Cerebellar nuclear complex (tissue), 1 donor: ENCODE results near the gene SCP2.
"Not testable (repeated sequence)": the region's sequence is repeated elsewhere in the genome, so short reads cannot be mapped to it uniquely, and the experiment has no call there.

Experiments
- DNase-seq, 2 experiments: peaks; one replicate each; lab custom pipeline; 2025; lab: John Stamatoyannopoulos, UW

Gene SCP2

DNA sequence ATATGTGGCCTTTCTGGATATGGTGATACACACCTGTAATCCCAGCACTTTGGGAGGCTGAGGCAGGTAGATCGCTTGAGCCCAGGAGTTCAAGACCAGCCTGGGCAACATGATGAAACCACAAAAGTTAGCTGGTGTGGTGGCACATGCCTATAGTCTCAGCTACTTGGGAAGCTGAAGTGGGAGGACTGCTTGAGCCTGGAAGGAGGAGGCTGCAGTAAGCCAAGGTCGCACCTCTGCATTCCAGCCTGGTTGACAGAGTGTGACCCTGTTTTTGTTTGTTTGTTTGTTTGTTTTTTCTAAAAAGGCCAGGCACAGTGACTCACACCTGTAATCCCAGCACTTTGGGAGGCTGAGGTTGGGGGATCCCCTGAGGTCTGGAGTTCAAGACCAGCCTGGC is 42.2 kb downstream of the SCP2 start:
- not testable (repeated sequence) for DNase-seq

DNA sequence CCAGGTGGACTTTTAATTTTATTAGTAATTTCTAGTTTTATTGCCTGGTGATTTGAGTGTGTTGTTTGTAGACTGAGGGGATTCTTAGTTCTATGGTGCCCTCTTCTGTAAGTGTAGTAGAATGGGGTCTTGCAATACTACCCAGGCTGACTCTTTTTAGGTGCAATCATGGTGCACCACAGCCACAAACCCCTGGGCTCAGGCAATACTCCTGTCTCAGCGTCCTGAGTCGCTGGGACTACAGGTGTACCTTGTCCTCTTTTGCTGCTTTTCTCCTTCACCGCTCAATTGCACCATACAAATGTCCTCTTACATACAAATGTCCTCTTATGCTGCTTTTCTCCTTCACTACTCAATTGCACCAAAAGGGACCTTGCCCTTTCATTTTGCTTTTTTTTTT is 43.1 kb downstream of the SCP2 start:
- DNase-seq: no peak

DNA sequence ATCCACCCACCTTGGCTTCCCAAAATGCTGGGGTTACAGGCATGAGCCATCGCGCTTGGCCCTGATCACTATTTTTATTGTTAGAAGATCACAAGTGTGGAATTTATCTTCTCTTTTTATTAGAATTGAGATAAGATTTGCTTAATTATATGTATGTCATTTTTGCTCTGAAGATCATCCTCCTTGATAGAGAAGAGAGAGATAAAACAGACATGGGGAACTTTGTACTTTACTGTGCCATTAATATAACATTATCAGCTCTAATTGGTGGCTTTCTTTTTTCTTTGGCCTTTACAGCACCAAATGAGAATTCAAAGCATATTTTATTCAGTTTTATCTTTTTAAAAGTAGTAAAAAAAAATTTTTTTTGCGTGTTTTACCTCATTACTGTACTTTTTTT is 46.8 kb downstream of the SCP2 start:
- DNase-seq: no peak

DNA sequence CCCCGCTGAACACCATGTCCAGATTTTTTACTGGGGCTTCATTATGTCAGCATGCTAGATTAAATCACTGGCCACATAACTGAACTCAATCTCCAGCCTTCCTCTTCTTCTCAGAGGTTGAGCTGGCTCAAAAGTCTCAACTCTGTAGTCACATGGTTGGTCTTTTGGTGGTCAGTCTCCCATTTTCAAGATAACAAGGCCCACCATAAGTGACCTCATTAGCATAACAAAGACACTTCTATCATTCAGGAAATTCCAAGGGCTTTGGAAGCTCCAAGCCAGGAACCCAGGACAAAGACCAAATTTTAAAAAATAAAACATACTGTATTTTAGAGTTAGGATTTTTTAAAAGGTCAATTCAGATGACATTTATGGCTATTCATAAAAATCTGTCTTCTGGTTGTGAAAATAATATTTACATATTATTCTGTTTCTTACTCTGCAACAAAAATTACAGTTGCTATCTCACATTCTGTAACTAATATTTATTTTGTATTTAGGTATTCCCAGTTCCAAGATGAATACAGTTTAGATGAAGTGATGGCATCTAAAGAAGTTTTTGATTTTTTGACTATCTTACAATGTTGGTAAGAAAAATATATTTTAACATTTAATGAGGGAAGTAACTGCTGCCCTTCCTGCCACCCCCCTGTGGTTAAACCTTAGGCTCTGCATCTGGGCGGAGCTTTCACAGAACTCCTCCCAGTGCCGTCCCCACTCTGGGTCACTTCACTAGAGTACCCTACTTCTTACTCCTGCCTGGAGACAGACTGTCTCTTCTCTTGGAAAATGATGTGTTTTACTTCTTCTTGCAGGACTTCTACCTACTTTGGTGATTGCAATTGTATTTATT is 49.3 kb downstream of the SCP2 start:
- DNase-seq: no peak

DNA sequence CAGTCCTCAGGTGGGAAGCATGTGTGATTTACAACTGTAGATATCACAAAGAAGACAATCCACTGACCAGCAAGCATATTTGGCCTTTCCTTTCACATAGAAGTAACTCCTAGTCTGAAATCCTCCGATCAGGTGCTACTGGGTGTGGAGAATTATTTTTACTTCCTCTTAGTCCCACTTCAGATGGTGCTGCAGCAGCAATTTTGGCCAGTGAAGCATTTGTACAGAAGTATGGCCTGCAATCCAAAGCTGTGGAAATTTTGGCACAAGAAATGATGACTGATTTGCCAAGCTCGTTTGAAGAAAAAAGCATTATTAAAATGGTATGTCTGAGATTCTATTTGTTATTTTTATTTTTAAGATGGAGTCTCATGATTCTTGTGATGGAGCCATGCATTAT is 51.0 kb downstream of the SCP2 start:
- no peak for DNase-seq

DNA sequence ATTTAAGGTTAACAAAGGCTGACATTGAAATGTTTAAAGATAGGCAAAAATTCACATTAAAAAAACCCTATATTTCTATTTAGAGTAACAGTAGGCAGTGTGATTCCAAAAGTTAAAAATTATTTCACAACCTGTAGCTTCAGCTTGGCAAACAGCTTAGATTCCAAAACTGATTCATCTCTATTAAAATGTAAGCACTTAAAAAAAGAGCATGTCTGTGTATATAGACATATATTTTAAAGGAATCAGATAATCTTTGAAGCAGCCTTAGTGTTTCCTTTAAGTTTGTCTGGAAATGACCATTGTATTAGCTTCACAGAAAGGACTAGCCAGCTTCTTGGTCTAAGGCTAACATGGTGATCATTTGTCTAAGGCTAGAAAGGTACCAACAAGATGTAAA is 65.7 kb downstream of the SCP2 start:
- DNase-seq: not testable (repeated sequence)

DNA sequence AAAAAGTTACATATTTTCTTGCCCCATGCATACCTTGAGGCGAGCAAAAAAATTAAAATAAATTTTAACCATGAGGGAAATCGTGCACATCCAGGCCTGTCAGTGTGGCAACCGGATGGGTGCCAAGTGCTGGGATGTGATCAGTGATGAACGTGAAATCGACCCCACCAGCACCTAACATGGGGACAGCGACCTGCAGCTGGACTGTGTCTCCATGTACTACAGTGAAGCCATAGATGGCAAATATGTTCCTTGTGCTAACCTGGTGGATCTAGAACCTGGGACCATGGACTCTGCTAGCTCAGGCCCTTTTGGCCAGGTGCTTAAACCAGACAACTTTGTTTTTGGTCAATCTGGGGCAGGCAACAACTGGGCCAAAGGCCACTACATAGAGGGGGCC is 67.6 kb downstream of the SCP2 start:
- DNase-seq: no peak

DNA sequence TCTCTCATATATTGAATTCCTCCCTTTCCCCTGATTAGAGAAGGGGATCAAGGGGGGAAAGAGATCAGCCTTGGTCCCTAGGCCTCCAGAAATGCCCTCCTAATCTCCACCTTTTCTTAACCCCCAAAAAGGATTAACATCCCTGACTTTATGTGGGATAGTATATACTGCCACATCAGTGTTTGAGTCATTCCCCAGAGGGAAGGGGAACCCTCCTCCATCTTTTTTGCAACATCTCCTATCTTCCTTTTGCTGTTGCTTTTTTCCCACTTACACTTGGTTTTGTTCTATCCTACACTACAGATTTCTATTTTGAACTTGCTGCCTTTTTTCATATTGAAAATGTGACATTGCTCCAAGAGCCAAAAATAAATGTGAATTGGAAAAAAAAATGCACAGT is 69.6 kb downstream of the SCP2 start:
- DNase-seq: no peak

DNA sequence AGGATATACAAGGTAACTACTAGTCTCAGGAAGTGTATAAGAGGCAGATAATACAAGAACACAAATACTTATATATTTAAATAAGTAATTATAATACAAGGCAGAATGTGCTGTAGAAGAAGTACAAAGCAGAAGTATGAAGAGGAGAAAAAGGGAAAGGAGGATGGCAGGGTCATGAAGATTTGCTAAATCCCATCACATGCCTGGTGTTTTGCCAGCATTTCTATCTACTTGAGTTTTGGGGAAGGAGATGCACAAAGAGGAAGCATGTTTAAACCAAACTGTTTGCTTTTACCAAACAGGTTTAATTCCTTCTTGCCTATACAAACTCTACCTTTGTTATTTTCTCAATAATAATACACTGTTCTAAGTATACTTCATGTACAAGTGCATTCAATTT is 74.1 kb downstream of the SCP2 start:
- no peak for DNase-seq

DNA sequence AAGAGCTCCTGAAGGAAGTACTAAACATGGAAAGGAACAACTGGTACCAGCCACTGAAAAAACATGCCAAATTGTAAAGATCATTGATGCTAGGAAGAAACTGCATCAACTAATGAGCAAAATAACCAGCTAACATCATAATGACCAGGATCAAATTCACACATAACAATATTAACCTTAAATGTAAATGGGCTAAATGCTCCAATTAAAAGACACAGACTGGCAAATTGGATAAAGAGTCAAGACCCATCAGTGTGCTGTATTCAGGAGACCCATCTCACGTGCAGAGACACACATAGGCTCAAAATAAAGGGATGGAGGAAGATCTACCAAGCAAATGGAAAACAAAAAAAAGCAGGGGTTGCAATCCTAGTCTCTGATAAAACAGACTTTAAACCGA is 79.5 kb downstream of the SCP2 start:
- DNase-seq: not testable (repeated sequence)

DNA sequence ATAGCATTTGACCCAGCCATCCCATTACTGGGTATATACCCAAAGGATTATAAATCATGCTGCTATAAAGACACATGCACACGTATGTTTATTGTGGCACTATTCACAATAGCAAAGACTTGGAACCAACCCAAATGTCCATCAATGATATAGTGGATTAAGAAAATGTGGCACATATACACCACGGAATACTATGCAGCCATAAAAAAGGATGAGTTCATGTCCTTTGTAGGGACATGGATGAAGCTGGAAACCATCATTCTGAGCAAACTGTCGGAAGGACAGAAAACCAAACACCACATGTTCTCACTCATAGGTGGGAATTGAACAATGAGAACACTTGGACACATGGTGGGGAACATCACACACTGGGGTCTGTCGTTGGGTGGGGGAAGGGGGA is 83.2 kb downstream of the SCP2 start:
- not testable (repeated sequence) for DNase-seq

DNA sequence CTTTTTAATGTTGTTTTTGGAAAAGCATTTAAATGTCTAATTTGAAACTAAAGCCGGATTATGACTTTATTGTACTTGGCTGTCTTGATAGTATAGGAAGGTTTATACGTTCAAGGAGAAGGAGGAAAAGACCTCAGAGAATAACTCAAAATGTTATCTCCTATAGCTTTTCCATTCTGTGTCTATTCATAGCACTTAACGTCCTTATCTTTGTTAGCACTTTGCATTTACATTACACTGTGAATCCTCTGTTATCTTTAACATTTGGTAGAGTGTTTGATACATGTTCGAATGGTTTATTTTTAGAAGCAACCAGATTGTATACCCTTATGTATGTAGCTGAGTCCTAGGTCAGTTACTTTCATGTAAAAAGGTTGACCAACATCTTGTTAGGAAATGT is 84.1 kb downstream of the SCP2 start:
- DNase-seq: no peak

DNA sequence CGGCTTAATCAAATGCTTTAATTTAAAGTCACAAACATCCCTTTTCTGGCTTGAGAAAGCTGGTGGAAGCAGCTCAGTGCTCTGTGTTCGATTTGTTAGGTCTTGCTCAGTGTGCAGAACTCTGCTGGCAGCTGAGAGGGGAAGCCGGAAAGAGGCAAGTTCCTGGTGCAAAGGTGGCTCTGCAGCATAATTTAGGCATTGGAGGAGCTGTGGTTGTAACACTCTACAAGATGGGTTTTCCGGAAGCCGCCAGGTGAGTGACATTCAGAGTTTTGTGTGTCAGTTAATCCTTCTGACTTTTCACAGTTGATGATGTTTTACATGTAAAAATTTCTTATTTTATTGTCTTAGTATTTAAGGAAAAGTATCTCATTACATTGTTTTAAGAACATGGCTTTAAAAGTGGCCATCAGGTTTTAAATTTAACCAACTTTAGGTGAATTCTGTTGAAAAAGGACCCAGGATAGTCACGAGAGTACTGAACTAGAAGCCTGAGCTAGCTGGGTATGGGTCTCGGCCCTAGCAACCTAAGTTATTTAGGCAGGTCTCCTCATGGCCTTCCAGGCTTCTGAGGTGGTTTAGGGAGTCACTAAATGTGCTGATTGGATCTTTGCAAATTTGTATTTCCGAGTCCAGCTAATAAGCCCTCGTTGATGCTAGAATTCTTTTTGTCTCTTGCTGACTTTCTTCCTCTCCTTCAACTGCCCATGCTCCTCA is 87.9 kb downstream of the SCP2 start:
- peak in 1 of 2 experiments; percentile 68 for DNase-seq

DNA sequence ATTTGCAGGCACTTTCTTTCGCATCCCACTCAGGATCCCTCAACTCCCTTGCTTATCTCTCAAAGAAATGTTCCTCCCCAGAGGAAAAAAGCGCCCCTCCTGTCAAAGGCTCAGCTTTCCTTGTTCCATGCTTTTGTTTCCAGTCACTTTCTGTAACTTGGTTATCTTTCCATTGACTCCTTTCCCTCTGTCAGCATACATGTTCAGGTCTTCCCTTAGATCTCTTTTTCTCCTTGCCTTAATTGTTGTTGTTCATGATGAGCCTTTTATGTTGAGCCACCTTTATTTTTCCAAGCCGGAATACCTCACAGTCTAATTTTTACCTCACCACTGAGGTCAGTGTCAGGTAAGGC is 88.4 kb downstream of the SCP2 start:
- DNase-seq: no peak

DNA sequence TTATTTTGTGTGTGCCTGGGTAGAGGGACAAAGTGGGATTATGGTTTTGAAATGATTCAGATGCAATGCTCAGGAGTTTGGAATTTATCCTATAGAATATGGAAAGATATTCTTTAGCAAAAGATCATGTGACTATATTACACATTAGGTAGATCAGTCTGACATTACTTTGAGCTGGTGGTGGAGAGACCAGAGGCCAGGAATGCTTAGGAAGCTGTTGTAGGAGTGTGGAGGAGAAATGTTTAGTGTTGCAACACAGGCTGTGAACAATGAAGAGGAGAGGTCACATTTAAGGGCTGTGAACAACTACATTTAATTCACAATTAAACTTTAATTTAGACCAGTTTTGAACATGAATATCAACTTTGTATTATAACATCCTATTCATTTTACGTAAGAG is 89.6 kb downstream of the SCP2 start:
- DNase-seq: no peak

DNA sequence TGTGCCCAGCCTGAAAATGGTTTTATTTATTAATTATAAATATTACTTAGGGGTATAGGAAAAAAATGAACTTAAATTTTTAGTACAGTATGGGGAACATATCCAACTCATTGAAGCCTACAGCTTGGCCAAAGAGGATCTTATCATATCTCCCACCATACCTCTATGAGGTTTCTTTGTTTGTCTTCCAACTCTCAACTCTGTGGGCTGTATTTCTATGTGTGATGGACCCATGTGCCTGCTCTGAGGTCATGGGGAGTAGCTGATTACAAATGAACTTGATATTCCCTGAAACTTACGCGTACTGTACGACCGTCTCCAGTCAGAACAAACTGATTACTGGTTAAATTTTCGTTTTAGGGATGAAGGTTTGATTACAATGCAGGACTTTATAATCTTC is 93.5 kb downstream of the SCP2 start:
- no peak for DNase-seq

DNA sequence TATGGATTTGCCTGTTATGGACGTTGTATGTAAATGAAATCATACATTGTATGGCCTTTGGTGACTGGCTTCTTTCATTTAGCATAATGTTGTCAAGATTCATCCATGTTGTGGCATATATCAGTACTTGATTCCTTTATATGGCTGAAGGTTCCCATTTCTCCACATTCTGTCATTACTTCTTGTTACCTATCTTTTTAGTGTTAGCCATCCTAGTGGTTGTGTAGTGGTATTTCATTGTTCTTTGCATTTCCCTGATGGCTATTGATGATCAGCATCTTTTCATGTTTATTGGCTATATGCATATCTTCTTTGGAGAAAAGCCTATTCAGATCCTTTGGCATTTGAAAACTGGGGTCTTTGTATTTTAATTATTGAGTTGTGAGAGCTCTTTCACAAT is 95.1 kb downstream of the SCP2 start:
- DNase-seq: no peak

DNA sequence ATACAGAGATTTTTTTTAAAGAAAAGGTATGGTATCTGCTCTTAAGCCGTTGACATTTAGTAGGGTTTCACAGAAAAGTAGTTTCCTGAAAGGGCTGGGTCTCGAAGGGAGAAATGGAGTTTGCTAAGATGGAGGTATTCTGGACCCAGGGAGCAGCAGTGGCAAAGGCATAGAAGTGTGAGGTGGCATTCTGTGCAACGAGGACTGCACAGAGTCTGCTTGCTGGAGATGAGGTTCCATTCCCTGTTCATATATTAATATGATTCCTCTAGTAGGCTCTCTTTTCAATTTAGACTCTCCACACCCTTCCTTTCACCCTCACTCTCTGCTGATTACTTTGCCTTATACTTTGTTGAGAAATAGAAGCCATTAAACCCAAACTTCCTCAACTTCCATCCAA is 96.5 kb downstream of the SCP2 start:
- no peak for DNase-seq

DNA sequence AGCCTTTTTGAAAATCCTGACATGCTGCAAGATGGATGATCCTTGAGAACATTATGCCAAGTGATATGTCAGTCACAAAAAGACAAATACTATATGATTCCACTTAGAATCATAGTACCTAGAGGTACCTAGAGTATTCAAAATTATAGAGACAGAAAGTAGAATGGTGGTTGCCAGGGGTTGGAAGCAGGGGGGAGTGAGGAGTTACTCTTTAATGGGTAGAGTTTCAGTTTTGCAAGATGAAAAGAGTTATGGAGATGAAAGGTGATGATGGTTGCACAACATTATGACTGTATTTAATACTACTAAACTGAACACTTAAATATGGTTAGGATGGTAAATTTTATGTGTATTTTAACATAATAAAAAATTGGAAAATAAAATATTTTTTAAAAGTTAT is 97.0 kb downstream of the SCP2 start:
- DNase-seq: no peak

DNA sequence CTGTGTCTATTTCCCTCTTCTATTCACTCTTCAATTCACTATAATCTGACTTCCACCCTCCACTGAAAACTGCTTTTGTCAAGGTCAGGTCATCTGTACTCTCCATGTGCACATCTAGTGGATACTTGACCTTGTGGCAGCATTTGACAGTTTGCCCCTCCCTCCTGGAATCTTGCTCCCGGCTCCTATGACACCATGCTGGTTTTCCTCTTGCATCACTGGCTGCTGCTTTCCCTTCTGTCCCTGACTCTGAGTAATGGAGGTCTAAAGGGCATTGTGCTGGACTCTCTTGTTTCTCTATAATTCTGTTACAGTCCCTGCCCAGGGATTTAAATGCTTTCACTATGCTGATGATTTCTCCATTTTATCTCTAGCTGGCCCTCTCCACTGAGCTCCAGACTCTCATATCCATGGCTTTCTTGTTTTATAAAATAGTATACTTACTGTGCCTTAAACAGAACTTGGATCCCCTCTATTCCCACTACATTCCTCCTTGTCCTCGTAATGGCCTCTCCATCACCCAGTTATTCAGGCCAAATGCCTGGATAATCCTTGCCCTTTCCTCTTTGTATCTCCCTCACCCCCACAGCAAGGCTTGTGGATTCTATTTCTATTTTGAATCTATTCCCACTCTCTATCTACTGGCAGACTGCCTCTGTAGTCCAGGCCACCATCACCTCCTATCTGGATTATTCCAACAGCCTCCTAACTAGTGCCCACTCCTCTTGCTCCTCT is 98.1 kb downstream of the SCP2 start:
- DNase-seq: no peak

DNA sequence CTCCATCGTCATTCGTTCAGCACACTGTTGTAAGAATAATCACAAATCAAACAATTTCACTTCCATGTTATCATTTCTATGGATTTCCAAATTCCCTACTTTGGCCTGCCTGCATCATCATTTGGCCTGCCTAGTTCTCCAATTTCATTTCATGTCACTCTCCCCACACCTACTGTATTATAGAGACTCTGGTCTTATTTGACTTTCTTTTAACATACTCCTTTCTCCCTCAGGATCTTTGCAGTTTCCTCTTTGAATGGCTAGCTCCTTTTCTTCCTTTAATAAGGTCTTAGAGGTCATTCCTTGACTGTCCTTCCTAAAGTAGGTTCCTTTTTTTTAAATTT is 98.7 kb downstream of the SCP2 start:
- DNase-seq: no peak

DNA sequence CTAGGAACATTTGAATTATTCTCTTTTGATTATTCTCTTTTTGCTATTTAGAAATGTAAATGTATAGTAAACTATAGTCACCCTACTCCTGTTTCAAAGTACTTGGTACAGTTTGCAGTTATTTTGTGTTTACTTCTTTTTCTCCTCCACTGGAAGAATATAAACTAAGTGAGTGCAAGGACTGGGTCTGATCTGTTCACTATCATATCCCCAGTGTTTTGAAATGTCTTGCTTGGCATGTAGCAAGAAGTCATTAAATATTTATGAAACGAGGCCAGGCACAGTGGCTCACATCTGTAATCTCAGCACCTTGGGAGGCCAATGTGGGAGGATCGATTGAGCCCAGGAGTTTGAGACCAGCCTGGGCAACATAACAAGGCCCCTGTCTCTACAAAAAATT is 99.2 kb downstream of the SCP2 start:
- DNase-seq: no peak

DNA sequence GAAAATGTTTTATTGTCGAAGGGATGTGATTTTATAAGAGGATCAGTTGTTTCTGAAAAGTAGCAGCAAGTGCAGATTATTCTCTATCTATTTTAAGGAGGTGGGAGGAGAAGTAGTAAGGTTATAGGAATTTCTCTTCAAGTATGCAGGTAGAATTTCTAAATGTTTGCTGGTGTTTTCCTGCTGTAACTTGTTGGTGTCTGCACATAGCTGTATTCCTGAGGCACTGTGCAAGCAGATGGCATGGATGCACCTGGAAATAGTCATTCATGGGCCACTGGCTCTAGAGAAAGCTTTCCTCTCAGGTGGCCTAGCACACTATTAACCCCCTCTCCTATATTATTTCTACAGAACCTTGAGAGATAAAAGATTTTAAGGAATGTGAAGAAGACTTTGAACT is 104.7 kb downstream of the SCP2 start:
- no peak for DNase-seq
